ENCODE data around the gene ACADL.
A peak's percentile ranks its signal among the peaks of the same experiment; 100 is the strongest.

Gene ACADL

GRCh38 chr2:210224941-210225672 is at the start of gene ACADL:
ACADL (minus strand) TSS chr2:210225447; CDS start chr2:210225263, 184 bp downstream.
- DNase-seq: peak in 2 of 3 donors; percentile 15 to 52

- no peak for DNase-seq
Measured at GRCh38 chr2:210271300-210271699, 46.1 kb upstream of the ACADL start.

GRCh38 chr2:210269148-210269547 is 43.9 kb upstream of the ACADL start:
- DNase-seq: no peak

- no peak for DNase-seq
Measured at GRCh38 chr2:210268281-210268680, 43.0 kb upstream of the ACADL start.

- no peak for DNase-seq
Measured at GRCh38 chr2:210267698-210268097, 42.5 kb upstream of the ACADL start.

- DNase-seq: no peak
Measured at GRCh38 chr2:210264282-210264681, 39.0 kb upstream of the ACADL start.

GRCh38 chr2:210263841-210264240 is 38.6 kb upstream of the ACADL start:
- DNase-seq: no peak

GRCh38 chr2:210262036-210262435 is 36.8 kb upstream of the ACADL start:
- DNase-seq: no peak

GRCh38 chr2:210259687-210260086 is 34.4 kb upstream of the ACADL start:
- DNase-seq: no peak

- no peak for DNase-seq
Measured at GRCh38 chr2:210252699-210253606, 27.7 kb upstream of the ACADL start.

- DNase-seq: no peak
Measured at GRCh38 chr2:210250622-210251021, 25.4 kb upstream of the ACADL start.

- no peak for DNase-seq
Measured at GRCh38 chr2:210233487-210233886, 8.2 kb upstream of the ACADL start.

- DNase-seq: no peak
Measured at GRCh38 chr2:210230984-210231383, 5.7 kb upstream of the ACADL start.

- no peak for DNase-seq
Measured at GRCh38 chr2:210230518-210230917, 5.3 kb upstream of the ACADL start.

- no peak for DNase-seq
Measured at GRCh38 chr2:210228586-210228985, 3.3 kb upstream of the ACADL start.

GRCh38 chr2:210227290-210228088 is 2.2 kb upstream of the ACADL start:
- DNase-seq: no peak

GRCh38 chr2:210226223-210226622 is 976 bp upstream of the ACADL start:
- DNase-seq: no peak

GRCh38 chr2:210224591-210224940 is 681 bp downstream of the ACADL start:
- no peak for DNase-seq

- no peak for DNase-seq
Measured at GRCh38 chr2:210215120-210215519, 10.1 kb downstream of the ACADL start.

GRCh38 chr2:210210185-210210584 is 15.1 kb downstream of the ACADL start:
- DNase-seq: no peak

GRCh38 chr2:210207929-210208328 is 17.3 kb downstream of the ACADL start:
- DNase-seq: no peak

- no peak for DNase-seq
Measured at GRCh38 chr2:210203558-210203957, 21.7 kb downstream of the ACADL start.

GRCh38 chr2:210203147-210203546 is 22.1 kb downstream of the ACADL start:
- DNase-seq: no peak
